HG03064 (cell line): Measurements from ENCODE around the gene ARL3.

Experiments used
- ATAC-seq: cut with Tn5 transposase; IDR thresholded peaks from one replicate; pipeline ENCODE4 v1.9.1; 2021; ENCODE audit warnings: low read depth; ENCODE audit not compliant: unreplicated experiment

The ARL3 gene

GRCh38 chr10:102654566-102654965 lies 59.6 kb downstream of the ARL3 start:
- no peak for ATAC-seq

GRCh38 chr10:102653060-102653459 lies 61.1 kb downstream of the ARL3 start:
- no peak for ATAC-seq

- no peak for ATAC-seq
Measured at GRCh38 chr10:102652170-102652916, 61.9 kb downstream of the ARL3 start.

GRCh38 chr10:102651455-102652169 lies 62.6 kb downstream of the ARL3 start:
- ATAC-seq, result no peak

GRCh38 chr10:102650655-102651454 lies 63.3 kb downstream of the ARL3 start:
- ATAC-seq, result no peak

- ATAC-seq, result no peak
Measured at GRCh38 chr10:102649797-102650654, 64.2 kb downstream of the ARL3 start.

- ATAC-seq, result no peak
Measured at GRCh38 chr10:102648889-102649796, 65.1 kb downstream of the ARL3 start.

GRCh38 chr10:102648269-102648888 lies 65.8 kb downstream of the ARL3 start:
- no peak for ATAC-seq

- no peak for ATAC-seq
Measured at GRCh38 chr10:102647443-102648268, 66.5 kb downstream of the ARL3 start.

- no peak for ATAC-seq
Measured at GRCh38 chr10:102646610-102647442, 67.4 kb downstream of the ARL3 start.

- ATAC-seq, result peak; percentile 31
Measured at GRCh38 chr10:102645741-102646609, 68.2 kb downstream of the ARL3 start.

GRCh38 chr10:102645388-102645740 lies 68.8 kb downstream of the ARL3 start:
- no peak for ATAC-seq

- ATAC-seq, result no peak
Measured at GRCh38 chr10:102644646-102645387, 69.4 kb downstream of the ARL3 start.

GRCh38 chr10:102644066-102644645 lies 70.0 kb downstream of the ARL3 start, which contains the start of gene TRIM8:
TRIM8 (plus strand) TSS chr10:102644479; CDS start chr10:102644618, 139 bp downstream.
- ATAC-seq, result no peak
